Measurements from ENCODE around the gene REV3L.
A peak's percentile ranks its signal among the peaks of the same experiment; 100 is the strongest.

REV3L gene

GRCh38 chr6:111280445-111280955 lies 202.5 kb downstream of the REV3L start:
- no peak overlapping the region for H3K4me3 ChIP-seq (replicated peaks; ENCODE audit: low read depth, low read length)
- DNase-seq (ENCODE audit: low read depth) = no peak
- TF ChIP-seq CTCF (IDR thresholded peaks at IDR 0.05; ENCODE audit: low read length, missing control alignments) = no peak

GRCh38 chr6:111278731-111279130 lies 204.3 kb downstream of the REV3L start:
- no peak overlapping the region for H3K4me3 ChIP-seq (replicated peaks; ENCODE audit: low read depth, low read length)
- no peak for TF ChIP-seq CTCF (IDR thresholded peaks at IDR 0.05; ENCODE audit: low read length, missing control alignments)
- no peak for DNase-seq (ENCODE audit: low read depth)

GRCh38 chr6:111277819-111278218 lies 205.2 kb downstream of the REV3L start:
- H3K4me3 ChIP-seq (replicated peaks; ENCODE audit: low read depth, low read length) = no peak overlapping the region
- no peak for DNase-seq (ENCODE audit: low read depth)
- TF ChIP-seq CTCF (IDR thresholded peaks at IDR 0.05; ENCODE audit: low read length, missing control alignments) = no peak

GRCh38 chr6:111276736-111277135 lies 206.3 kb downstream of the REV3L start:
- DNase-seq (ENCODE audit: low read depth) = no peak
- no peak overlapping the region for H3K4me3 ChIP-seq (replicated peaks; ENCODE audit: low read depth, low read length)
- no peak for TF ChIP-seq CTCF (IDR thresholded peaks at IDR 0.05; ENCODE audit: low read length, missing control alignments)

GRCh38 chr6:111276335-111276734 lies 206.7 kb downstream of the REV3L start:
- no peak overlapping the region for H3K4me3 ChIP-seq (replicated peaks; ENCODE audit: low read depth, low read length)
- no peak for TF ChIP-seq CTCF (IDR thresholded peaks at IDR 0.05; ENCODE audit: low read length, missing control alignments)
- peak; percentile 28 for DNase-seq (ENCODE audit: low read depth)

- TF ChIP-seq CTCF (IDR thresholded peaks at IDR 0.05; ENCODE audit: low read length, missing control alignments) = no peak
- H3K4me3 ChIP-seq (replicated peaks; ENCODE audit: low read depth, low read length) = no peak overlapping the region
Observed at GRCh38 chr6:111274593-111275217, 208.3 kb downstream of the REV3L start.

GRCh38 chr6:111270121-111270520 lies 212.9 kb downstream of the REV3L start:
- no peak overlapping the region for H3K4me3 ChIP-seq (replicated peaks; ENCODE audit: low read depth, low read length)
- no peak for TF ChIP-seq CTCF (IDR thresholded peaks at IDR 0.05; ENCODE audit: low read length, missing control alignments)
- DNase-seq (ENCODE audit: low read depth) = no peak

More at GRCh38 chr6:111274593-111275217, 208.3 kb downstream of the REV3L start:
- DNase-seq (ENCODE audit: low read depth) = no peak

All from fibroblast of pulmonary artery (primary cell).